ENCODE measurements around the gene KHDC3L.

GRCh38 chr6:73353636-73354593 lies 8.5 kb upstream of the KHDC3L start, which contains the start of gene DPPA5:
- TF ChIP-seq, protein P1, sequence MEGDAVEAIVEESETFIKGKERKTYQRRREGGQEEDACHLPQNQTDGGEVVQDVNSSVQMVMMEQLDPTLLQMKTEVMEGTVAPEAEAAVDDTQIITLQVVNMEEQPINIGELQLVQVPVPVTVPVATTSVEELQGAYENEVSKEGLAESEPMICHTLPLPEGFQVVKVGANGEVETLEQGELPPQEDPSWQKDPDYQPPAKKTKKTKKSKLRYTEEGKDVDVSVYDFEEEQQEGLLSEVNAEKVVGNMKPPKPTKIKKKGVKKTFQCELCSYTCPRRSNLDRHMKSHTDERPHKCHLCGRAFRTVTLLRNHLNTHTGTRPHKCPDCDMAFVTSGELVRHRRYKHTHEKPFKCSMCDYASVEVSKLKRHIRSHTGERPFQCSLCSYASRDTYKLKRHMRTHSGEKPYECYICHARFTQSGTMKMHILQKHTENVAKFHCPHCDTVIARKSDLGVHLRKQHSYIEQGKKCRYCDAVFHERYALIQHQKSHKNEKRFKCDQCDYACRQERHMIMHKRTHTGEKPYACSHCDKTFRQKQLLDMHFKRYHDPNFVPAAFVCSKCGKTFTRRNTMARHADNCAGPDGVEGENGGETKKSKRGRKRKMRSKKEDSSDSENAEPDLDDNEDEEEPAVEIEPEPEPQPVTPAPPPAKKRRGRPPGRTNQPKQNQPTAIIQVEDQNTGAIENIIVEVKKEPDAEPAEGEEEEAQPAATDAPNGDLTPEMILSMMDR (IDR thresholded peaks at IDR 0.05): no peak
- TF ChIP-seq POLR2A (IDR thresholded peaks at IDR 0.05): no peak

All from right lobe of liver (tissue), 4 donors.